ENCODE measurements around the gene GNAI3.

Gene GNAI3

DNA sequence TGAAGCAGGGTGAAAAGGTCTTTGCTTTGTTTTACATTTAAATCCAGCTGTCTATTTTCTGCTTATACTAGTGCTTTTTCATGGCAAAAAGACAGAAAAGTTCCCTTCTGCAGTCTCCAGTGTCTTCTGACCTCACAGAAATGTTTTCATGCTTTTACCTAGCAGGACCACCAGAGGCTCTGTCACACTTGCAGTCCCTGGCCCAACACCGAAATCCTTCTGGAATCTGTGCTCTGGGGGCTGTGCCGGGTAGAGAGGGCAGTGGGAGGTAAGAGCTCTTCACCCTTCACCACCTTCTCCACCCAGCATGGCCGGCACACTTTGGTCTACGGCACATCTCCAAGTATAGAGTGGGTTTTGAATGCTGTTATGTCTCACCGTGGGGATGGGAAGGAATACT is 50.2 kb downstream of the GNAI3 start:
- no peak for DNase-seq (ENCODE audit: low spot score)

DNA sequence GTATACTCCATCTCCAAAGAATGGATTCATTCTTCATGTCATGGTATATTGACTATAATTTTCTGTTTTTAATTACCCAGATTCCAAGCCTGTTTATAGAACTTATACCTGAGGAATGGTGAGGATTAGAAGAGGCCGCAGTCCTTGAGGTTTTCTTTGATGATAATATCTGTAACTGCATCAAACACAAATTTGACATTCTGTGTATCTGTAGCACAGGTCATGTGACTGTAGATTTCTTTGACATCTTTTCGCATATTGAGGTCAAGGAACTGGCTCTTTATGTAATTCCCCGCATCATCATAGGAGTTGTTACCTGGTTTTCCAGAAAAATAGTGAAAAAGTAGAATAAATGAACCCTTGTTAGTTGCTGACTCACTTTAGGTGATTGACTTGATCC is 54.8 kb downstream of the GNAI3 start:
- no peak for DNase-seq (ENCODE audit: low spot score)

GRCh38 chr1:109605381-109605780 is 57.0 kb downstream of the GNAI3 start:
- DNase-seq (ENCODE audit: low spot score), result no peak

GRCh38 chr1:109609881-109610280 is 61.5 kb downstream of the GNAI3 start:
- DNase-seq (ENCODE audit: low spot score), result no peak

GRCh38 chr1:109610609-109611307 is 62.3 kb downstream of the GNAI3 start:
- no peak for DNase-seq (ENCODE audit: low spot score)

GRCh38 chr1:109611308-109611990 is 63.0 kb downstream of the GNAI3 start:
- DNase-seq (ENCODE audit: low spot score), result no peak

- DNase-seq (ENCODE audit: low spot score), result no peak
Measured at GRCh38 chr1:109613361-109614147, 65.1 kb downstream of the GNAI3 start.

- DNase-seq (ENCODE audit: low spot score), result peak; percentile 84
Measured at GRCh38 chr1:109615879-109616278, 67.5 kb downstream of the GNAI3 start.

GRCh38 chr1:109616391-109616790 is 68.0 kb downstream of the GNAI3 start:
- no peak for DNase-seq (ENCODE audit: low spot score)

DNA sequence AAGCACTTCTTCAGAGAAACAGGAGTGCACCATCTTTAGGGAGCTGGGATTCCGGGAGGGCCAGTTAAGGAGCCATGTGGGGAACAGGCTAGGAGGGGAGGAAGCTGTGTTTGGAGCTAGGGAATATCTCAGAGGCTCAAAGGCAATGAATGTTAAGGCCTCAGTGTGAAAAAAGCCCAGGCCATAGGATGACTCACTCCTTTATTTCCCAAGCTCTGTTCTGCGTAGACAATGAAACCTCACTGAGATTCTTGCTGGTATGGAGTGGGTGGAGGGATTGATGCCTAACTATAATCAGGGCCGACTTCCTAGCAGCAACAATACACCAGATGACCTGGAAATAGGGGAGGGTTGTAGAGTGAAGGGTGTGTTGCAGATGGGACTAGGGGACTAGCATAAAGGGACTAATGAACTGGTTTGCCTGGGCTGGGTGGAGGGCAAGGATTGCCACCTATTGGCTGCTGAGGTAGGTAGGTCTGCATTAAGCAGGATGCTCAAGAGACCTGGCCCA is 68.9 kb downstream of the GNAI3 start:
- peak; percentile 93 for DNase-seq (ENCODE audit: low spot score)

DNA sequence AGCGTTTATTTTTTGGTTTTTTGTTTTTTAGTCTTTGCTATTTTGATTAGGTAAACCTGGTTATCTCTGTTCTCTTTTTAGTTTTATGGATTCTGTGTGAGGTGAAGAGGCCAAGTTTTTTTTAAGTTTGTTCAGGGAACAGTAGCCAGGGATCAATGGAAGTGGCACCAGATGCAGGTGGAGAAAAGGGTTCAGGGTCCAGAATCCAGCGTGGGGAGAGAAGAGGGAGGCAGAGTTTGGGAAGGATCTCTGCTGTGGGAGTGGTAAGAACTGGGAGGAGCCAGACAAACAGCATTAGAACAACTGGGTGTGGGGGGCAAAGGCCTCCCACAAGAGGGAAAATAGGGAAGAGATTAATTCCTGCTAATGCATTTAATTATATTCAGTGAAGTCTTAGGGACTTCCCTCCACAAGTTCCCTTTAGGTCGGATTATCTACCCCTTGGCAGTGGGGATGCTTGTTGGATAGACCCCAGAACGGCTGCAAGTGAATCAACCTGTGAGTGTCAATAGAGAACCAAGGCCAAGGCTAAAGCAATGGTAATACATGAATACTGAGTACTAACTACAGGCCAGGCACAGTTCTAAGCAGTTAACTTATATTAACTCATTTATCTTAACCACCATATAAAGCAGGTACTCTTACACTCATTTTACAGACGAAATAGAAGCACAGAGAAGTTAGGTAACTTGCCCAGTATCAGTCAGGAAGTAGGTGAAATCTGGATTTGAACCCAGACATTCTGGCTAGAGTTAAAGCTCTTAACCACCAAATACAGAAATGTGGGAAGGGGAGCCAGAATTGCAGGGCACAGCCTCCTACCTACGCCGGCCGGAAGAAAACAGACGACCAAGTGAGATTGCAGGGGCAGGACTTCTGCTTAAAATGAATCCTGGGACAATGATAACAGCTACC is 70.5 kb downstream of the GNAI3 start:
- no peak for DNase-seq (ENCODE audit: low spot score)

DNA sequence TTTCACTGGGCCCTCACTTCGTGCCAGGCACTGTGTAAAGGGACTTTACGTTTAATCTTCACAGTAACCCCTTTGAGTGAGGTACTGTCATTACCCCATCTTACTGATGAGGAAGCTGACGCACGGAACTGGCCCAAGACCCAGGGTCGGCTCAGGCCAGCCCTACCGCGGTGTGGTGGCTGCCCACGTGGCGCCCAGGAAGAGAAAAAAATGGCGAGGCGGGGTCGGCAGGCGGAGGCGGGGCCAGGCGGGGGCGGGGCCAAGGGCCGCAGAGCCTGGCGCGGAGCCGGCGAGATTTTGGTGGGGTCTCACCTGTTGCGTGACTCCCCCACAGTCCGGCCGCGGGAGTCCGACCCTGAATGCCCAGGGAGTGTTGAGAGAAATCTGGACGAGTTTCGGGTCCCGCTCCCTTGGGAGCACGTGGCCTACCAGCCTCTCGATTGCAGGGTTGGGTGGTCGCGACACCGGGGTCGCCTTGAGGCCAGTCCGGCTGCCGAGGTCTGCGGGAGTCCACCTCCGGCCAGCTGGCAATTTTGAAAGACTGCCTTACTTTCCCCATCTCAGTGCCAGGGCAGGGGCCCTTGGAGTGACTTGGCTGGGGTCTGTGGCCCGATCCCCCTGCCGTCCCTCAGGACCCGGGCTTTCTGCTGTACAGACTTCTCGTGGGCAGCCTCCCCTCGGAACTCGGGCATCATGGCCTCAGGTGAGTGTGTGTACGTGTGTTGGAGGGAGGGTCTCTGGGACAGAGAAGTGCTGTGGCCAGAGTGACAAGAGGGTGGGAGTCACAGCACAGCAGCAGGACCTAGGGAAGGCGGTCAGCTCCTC is 71.4 kb downstream of the GNAI3 start, which contains the start of the genes AMPD2 and GNAT2:
Gene AMPD2, plus strand, starts transcription at position 262 of the 825 bp plus-strand sequence. CDS start 1,339 bp downstream, outside the sequence.
Gene GNAT2, minus strand, starts transcription at position 41 of the 825 bp plus-strand sequence. CDS start 6,746 bp downstream, outside the sequence.
- peak; percentile 71 for DNase-seq (ENCODE audit: low spot score)

DNA sequence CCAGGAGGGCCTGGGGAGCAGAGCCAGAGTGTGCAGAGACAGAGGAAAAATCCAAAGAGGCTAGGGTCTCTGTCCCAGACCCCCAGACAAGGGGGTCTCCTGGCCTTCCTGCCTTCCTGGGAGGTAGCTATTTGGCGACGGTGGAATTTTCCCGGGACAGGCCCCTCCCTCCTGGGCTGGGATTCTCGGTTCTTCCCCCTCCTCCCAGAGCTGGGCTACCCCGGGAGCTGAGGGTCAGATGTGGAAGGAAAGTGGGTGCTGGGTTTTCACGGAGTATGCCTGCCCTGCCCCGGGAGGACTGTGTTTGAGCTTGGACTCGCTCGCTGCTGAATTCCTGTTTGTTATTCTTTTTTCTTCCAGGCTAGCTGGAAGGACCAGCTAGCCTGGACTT is 72.0 kb downstream of the GNAI3 start:
- no peak for DNase-seq (ENCODE audit: low spot score)

DNA sequence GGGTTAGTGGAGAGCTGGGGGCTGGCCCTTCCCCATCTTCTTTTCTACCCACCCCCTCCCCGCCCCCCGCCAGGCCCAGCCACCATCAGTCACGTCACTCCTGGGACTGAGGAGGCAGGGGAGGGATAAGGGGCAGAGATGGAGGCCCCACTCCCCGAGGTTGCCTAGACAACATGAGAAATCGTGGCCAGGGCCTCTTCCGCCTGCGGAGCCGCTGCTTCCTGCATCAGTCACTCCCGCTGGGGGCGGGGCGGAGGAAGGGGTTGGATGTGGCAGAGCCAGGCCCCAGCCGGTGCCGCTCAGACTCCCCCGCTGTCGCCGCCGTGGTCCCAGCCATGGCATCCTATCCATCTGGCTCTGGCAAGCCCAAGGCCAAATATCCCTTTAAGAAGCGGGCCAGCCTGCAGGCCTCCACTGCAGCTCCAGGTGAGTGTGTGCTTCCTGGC is 72.4 kb downstream of the GNAI3 start:
- peak; percentile 96 for DNase-seq (ENCODE audit: low spot score)

DNA sequence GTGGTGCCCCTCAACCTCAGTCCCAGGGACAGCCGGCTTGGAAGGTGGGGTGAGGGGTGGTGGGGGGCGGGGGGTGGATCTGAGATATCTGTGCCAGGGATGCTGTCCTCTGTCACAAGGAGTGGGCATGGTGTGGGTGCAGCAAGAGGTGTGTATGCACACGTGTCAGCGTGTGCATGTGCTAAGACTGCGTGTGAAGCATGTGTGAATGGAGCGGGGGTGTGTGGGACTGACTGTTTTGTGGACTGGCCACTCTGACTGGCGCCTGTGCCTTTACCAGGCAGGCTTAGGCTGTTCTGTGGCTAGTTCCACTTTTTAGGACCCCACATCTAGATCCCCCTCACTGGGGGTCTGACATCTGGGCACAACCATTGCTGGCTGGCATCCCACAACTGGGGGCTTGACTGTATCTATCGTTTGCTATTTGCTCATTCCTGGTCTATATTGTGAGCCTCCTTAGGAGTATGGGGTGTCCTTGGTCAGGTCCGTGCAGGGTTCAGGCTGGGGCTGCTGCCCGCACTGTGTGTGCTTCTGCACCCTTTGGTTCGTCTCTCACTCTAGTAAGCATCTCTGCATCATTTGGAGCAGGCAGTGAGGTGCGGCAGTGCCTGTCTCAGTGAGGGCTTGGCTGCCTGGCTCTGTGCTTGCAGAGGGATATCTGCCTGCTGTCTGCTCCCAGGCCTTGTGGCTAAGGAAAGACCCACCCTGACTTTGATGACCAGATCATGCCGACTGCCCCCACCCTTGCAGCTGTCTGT is 73.1 kb downstream of the GNAI3 start:
- DNase-seq (ENCODE audit: low spot score), result no peak

GRCh38 chr1:109622137-109622892 is 73.9 kb downstream of the GNAI3 start:
- DNase-seq (ENCODE audit: low spot score), result no peak

DNA sequence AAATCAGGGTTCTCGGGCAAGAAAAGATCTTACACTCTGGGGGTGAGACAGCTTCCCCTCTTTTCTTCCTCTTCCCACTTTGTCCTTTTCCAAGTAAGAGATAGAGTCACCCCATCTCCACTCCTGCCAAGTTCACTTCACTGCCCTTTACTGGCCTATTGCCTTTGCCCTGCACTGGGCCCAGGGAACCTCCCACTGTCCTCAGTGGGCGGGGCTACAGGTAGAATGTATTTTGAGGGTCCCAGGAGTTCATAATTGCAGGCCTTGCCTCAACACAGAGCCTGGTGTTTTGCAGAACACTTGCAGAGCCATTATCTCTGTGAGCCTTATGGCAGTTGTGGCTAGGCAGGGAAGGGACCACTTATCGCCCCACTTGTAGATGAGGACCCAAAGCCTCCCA is 74.5 kb downstream of the GNAI3 start:
- DNase-seq (ENCODE audit: low spot score), result no peak

GRCh38 chr1:109623601-109624161 is 75.3 kb downstream of the GNAI3 start:
- no peak for DNase-seq (ENCODE audit: low spot score)

Measured in kidney capillary endothelial cell (primary cell).